Liver (tissue), 9 donors: ENCODE data around the gene MMP28. TPM values are rescaled to one million over a fixed set of nuclear protein-coding genes. Genes with fewer than 3 reads are reported as not detected.

Experiments used
- DNase-seq: peaks from one replicate; pipeline ENCODE4 v3.0.0-alpha.2; 2017; ENCODE audit warnings: low spot score
- H3K27ac ChIP-seq, 2 donors: one replicate each; pipeline ENCODE4 v1.7.0; 2013; ENCODE audit warnings: inconsistent platforms in 2 of 2, low read length in 2 of 2, control low read depth in 1 of 2, low read depth in 1 of 2, mild to moderate bottlenecking in 1 of 2
- H3K27me3 ChIP-seq, 4 donors: one replicate each; pipeline versions ENCODE4 v1.6.1 to v1.7.0; 2013; ENCODE audit warnings: low read length in 3 of 4, inconsistent platforms in 1 of 4, mild to moderate bottlenecking in 1 of 4, moderate library complexity in 1 of 4; ENCODE audit not compliant: control insufficient read depth in 4 of 4, insufficient read depth in 4 of 4
- H3K36me3 ChIP-seq, 4 donors: one replicate each; pipeline versions ENCODE4 v1.6.1 to v1.7.0; 2013; ENCODE audit warnings: low read length in 3 of 4, mild to moderate bottlenecking in 3 of 4, low read depth in 1 of 4, moderate library complexity in 1 of 4; ENCODE audit not compliant: control insufficient read depth in 4 of 4, insufficient read depth in 3 of 4
- H3K4me1 ChIP-seq, 4 donors: one replicate each; pipeline versions ENCODE4 v1.6.1 to v1.7.0; 2013; ENCODE audit warnings: low read length in 3 of 4, mild to moderate bottlenecking in 3 of 4, moderate library complexity in 1 of 4; ENCODE audit not compliant: control insufficient read depth in 4 of 4, insufficient read depth in 4 of 4
- H3K4me3 ChIP-seq, 3 donors: one replicate each; pipeline versions ENCODE4 v1.6.1 to v1.7.0; 2013; ENCODE audit warnings: low read length in 3 of 3, control low read depth in 1 of 3, low read depth in 1 of 3, mild to moderate bottlenecking in 1 of 3
- H3K9ac ChIP-seq, 2 donors: one replicate each; pipeline ENCODE4 v1.7.0; 2013; ENCODE audit warnings: low read length in 2 of 2, mild to moderate bottlenecking in 2 of 2, moderate library complexity in 2 of 2, control low read depth in 1 of 2, low read depth in 1 of 2
- H3K9me3 ChIP-seq, 4 donors: one replicate each; pipeline versions ENCODE4 v1.6.1 to v1.7.0; 2013; ENCODE audit warnings: low read length in 3 of 4; ENCODE audit not compliant: control insufficient read depth in 4 of 4
- EGR1 ChIP-seq, 2 donors: IDR thresholded peaks; 2 replicates each; pipeline ENCODE4 v1.6.1; 2016 to 2018; ENCODE audit warnings: antibody characterized with exemption in 2 of 2, low read depth in 2 of 2
- RAD21 ChIP-seq, 2 donors: IDR thresholded peaks; 2 replicates each; pipeline ENCODE4 v1.6.1; 2016; ENCODE audit warnings: antibody characterized with exemption in 2 of 2, mild to moderate bottlenecking in 2 of 2
- TAF1 ChIP-seq: conservative IDR thresholded peaks from 2 replicates; pipeline ENCODE4 v1.6.1; 2016; ENCODE audit warnings: antibody characterized with exemption, mild to moderate bottlenecking
- YY1 ChIP-seq: IDR thresholded peaks from 2 replicates; pipeline ENCODE4 v1.6.1; 2016; ENCODE audit warnings: antibody characterized with exemption, mild to moderate bottlenecking
- WGBS: extraction: QIAGEN DNeasy Blood & Tissue Kit; methylation state at CpG from one replicate; pipeline ENCODE4 v1.1.7; 2013; 5-methylcytosine and 5-hydroxymethylcytosine counted together
- polyA plus RNA-seq, 2 donors: library from polyadenylated mRNA; stranded (reverse) in 1 of 2; unstranded in 1 of 2; fragments of 200-250 nt in 1 of 2; fragments of >200 nt in 1 of 2; fragmentation: Nextera tagmentation in 1 of 2; extraction: Ambion mirVana in 1 of 2; gene quantifications; one replicate each; pipeline versions ENCODE4 v1.2.1 to v1.2.3, GENCODE V29; 2013 to 2015
- total RNA-seq, 2 donors: library from RNA; depleted of rRNA; stranded (reverse); fragments of >200 nt; gene quantifications; one replicate each; pipeline ENCODE4 v1.2.3, GENCODE V29; 2014
- TF ChIP-seq, protein P1 (sequence below): fragments of 150-350 bp; IDR thresholded peaks from 2 replicates; pipeline ENCODE4 v1.5.1; 2017; ENCODE audit warnings: improper control_type of control experiment, low read depth, low read length; ENCODE audit not compliant: missing input control
- TF ChIP-seq, protein P2 (sequence below): IDR thresholded peaks from 2 replicates; pipeline ENCODE4 v1.6.1; 2016; ENCODE audit warnings: antibody characterized with exemption
- TF ChIP-seq, protein P3 (sequence below): IDR thresholded peaks from 2 replicates; pipeline ENCODE4 v1.6.1; 2016; ENCODE audit warnings: antibody characterized with exemption, mild to moderate bottlenecking
- TF ChIP-seq, protein P4 (sequence below): IDR thresholded peaks from 2 replicates; pipeline ENCODE4 v1.6.1; 2016; ENCODE audit warnings: antibody characterized with exemption
- donor health status: healthy.
- donor health status: healthy.
- donor health status: healthy.
- donor health status: healthy.
- donor health status: healthy.

MMP28 gene
- total and polyA plus RNA-seq, 4 donors: 0.14 to 0.75 (median 0.44) TPM

DNA sequence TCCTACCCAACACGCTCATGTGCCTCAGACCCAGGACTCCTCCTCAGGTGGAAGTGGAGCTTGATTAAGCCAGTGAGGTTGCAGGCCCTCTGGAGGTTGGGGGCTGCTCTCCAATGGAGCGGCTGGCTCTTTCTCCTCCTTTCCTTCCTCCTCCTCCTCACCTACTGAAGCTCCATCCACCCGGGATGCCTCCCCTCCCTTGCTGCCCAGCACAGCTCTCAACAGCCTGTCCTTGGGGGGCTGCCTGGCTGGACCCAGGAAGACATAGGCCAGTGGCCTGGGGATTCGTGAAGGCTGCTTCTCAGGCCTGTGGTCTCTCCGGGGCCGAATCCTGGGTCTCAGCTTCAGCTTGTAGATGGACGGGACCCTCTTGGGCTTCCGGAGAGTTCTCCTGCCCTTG, 50.6 kb downstream of the MMP28 start:
- Histone ChIP-seq H3K36me3 (no peaks in the 10 kb centered on the region), H3K27me3 (peaks cover 0 to 5% (median 3%) of the 10 kb centered on the region in 4 donors), H3K27ac (no peak overlapping the region), H3K9me3 (no peaks in the 10 kb centered on the region), H3K4me3 (no peak overlapping the region), H3K9ac (no peak overlapping the region), H3K4me1 (peaks cover 2 to 13% (median 5%) of the 10 kb centered on the region in 4 donors)
- WGBS: 79% methylated on average over 8 of the region's 8 CpGs
- no peak for DNase-seq
- TF ChIP-seq, protein P1, sequence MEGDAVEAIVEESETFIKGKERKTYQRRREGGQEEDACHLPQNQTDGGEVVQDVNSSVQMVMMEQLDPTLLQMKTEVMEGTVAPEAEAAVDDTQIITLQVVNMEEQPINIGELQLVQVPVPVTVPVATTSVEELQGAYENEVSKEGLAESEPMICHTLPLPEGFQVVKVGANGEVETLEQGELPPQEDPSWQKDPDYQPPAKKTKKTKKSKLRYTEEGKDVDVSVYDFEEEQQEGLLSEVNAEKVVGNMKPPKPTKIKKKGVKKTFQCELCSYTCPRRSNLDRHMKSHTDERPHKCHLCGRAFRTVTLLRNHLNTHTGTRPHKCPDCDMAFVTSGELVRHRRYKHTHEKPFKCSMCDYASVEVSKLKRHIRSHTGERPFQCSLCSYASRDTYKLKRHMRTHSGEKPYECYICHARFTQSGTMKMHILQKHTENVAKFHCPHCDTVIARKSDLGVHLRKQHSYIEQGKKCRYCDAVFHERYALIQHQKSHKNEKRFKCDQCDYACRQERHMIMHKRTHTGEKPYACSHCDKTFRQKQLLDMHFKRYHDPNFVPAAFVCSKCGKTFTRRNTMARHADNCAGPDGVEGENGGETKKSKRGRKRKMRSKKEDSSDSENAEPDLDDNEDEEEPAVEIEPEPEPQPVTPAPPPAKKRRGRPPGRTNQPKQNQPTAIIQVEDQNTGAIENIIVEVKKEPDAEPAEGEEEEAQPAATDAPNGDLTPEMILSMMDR: no peak
- TF ChIP-seq EGR1 (IDR thresholded peaks at IDR 0.05; ENCODE audit: low read depth in 2 of 2) (no peak), YY1 (no peak), RAD21 (IDR thresholded peaks at IDR 0.05) (no peak)
- TF ChIP-seq, protein P2, sequence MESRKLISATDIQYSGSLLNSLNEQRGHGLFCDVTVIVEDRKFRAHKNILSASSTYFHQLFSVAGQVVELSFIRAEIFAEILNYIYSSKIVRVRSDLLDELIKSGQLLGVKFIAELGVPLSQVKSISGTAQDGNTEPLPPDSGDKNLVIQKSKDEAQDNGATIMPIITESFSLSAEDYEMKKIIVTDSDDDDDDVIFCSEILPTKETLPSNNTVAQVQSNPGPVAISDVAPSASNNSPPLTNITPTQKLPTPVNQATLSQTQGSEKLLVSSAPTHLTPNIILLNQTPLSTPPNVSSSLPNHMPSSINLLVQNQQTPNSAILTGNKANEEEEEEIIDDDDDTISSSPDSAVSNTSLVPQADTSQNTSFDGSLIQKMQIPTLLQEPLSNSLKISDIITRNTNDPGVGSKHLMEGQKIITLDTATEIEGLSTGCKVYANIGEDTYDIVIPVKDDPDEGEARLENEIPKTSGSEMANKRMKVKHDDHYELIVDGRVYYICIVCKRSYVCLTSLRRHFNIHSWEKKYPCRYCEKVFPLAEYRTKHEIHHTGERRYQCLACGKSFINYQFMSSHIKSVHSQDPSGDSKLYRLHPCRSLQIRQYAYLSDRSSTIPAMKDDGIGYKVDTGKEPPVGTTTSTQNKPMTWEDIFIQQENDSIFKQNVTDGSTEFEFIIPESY: no peak
- TF ChIP-seq, protein P3, sequence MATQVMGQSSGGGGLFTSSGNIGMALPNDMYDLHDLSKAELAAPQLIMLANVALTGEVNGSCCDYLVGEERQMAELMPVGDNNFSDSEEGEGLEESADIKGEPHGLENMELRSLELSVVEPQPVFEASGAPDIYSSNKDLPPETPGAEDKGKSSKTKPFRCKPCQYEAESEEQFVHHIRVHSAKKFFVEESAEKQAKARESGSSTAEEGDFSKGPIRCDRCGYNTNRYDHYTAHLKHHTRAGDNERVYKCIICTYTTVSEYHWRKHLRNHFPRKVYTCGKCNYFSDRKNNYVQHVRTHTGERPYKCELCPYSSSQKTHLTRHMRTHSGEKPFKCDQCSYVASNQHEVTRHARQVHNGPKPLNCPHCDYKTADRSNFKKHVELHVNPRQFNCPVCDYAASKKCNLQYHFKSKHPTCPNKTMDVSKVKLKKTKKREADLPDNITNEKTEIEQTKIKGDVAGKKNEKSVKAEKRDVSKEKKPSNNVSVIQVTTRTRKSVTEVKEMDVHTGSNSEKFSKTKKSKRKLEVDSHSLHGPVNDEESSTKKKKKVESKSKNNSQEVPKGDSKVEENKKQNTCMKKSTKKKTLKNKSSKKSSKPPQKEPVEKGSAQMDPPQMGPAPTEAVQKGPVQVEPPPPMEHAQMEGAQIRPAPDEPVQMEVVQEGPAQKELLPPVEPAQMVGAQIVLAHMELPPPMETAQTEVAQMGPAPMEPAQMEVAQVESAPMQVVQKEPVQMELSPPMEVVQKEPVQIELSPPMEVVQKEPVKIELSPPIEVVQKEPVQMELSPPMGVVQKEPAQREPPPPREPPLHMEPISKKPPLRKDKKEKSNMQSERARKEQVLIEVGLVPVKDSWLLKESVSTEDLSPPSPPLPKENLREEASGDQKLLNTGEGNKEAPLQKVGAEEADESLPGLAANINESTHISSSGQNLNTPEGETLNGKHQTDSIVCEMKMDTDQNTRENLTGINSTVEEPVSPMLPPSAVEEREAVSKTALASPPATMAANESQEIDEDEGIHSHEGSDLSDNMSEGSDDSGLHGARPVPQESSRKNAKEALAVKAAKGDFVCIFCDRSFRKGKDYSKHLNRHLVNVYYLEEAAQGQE: no peak
- TF ChIP-seq, protein P4, sequence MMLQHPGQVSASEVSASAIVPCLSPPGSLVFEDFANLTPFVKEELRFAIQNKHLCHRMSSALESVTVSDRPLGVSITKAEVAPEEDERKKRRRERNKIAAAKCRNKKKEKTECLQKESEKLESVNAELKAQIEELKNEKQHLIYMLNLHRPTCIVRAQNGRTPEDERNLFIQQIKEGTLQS: no peak

DNA sequence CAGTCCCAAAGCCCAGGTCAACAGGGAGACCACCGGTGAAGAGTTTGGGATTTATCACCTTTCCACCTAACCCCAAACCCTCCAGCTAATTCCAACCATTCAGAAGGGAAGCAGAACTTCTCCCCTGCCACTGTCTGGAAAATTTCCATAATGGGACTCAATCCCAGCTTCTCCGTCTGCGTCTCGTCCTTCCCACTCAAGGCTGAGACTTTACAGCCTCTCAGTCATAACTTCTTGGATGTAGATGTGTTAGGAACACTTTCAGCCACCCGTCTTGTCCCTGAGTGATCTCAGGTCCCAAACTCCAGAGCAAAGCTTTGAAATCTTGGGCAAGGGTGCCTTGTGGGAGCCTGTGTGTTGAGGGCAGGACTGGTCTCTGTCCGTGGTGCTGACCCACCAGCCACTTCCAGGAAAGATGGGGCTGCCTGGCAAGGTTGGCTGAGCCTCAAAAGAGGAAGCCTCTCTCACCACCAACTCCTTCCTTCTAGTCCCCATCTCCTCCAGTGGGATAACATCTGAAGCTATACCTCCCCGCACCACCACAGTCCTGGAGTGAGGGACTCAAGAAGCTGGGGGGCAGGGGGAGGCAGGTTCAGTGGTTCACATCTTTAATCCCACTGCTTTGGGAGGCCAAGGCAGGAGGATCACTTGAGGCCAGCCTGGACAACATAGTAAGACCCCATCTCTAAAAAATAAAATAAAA, 51.7 kb downstream of the MMP28 start:
- TF ChIP-seq, protein P3: peak; percentile 98
- no peak for TF ChIP-seq TAF1
- TF ChIP-seq, protein P2: no peak
- Histone ChIP-seq H3K4me1 (peaks cover 2 to 13% (median 5%) of the 10 kb centered on the region in 4 donors), H3K9me3 (no peaks in the 10 kb centered on the region), H3K36me3 (no peaks in the 10 kb centered on the region), H3K27me3 (peaks cover 0 to 5% (median 3%) of the 10 kb centered on the region in 4 donors), H3K27ac (no peak overlapping the region), H3K4me3 (no peak overlapping the region), H3K9ac (no peak overlapping the region)
- DNase-seq: no peak
- WGBS: 49% methylated on average over 7 of the region's 7 CpGs
